Measurements from ENCODE around the gene TBC1D12.

DNA sequence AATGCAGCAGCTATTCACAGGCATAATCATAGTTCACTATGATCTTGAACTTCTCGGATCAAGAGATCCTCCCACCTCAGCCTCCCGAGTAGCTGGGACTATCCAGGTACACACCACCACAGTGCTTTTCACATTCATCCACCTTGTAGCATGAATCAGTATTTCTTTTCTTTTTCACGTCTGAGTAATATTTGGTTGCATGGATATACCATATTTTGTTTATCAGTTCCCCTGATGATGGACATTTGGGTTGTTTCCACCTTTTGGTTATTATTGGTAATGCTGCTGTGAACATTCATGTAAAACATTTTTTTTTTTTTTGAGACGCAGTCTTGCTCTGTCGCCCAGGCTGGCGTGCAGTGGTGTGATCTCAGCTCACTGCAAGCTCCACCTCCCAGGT, 3.6 kb upstream of the TBC1D12 start:
- TF ChIP-seq POLR2A (IDR thresholded peaks at IDR 0.05; ENCODE audit: low read length), result no peak
- no peak for TF ChIP-seq GATA1 (IDR thresholded peaks at IDR 0.05; ENCODE audit: low read depth, low read length)
